MCF 10A (cell line): ENCODE results near the gene PCNX1. TPM values are rescaled to one million over a fixed set of nuclear protein-coding genes. Genes with fewer than 3 reads are reported as not detected.

ENCODE experiments used
- BruUV-seq: library from RNA; stranded (reverse); fragments of 400-500 nt; replicated peaks from 2 replicates; lab custom pipeline; 2021; lab: Mats Ljungman, UMichigan
- CTCF ChIA-PET: fragments of 300-600 bp; sonication (Branson Sonifier 250); formaldehyde crosslinking; extraction: SDS; loops from one replicate; lab custom pipeline; 2021; ENCODE audit warnings: antibody characterized with exemption, inconsistent platforms; lab: Yijun Ruan, JAX
- POLR2A ChIA-PET: fragments of 300-600, 350-650 bp; sonication (Branson Sonifier 250); formaldehyde crosslinking; extraction: SDS; loops from one replicate; lab custom pipeline; 2020; ENCODE audit warnings: antibody characterized with exemption, inconsistent platforms; lab: Yijun Ruan, JAX
- DNase-seq: peaks from one replicate; pipeline ENCODE4 v3.0.0-alpha.2; 2018; ENCODE audit not compliant: unreplicated experiment
- H3K27ac Mint-ChIP-seq: one replicate; pipeline ENCODE4 v1.8.0; 2022; ENCODE audit warnings: mild to moderate bottlenecking, low read depth, mixed read lengths; ENCODE audit not compliant: unreplicated experiment
- H3K27me3 Mint-ChIP-seq: one replicate; pipeline ENCODE4 v1.8.0; 2022; ENCODE audit warnings: mixed read lengths; ENCODE audit not compliant: insufficient read depth, unreplicated experiment
- H3K36me3 Mint-ChIP-seq: one replicate; pipeline ENCODE4 v1.8.0; 2022; ENCODE audit warnings: mild to moderate bottlenecking, moderate library complexity, mixed read lengths; ENCODE audit not compliant: insufficient read depth, unreplicated experiment
- H3K4me1 Mint-ChIP-seq: one replicate; pipeline ENCODE4 v1.8.0; 2022; ENCODE audit warnings: mixed read lengths; ENCODE audit not compliant: insufficient read depth, unreplicated experiment
- H3K4me3 Mint-ChIP-seq: one replicate; pipeline ENCODE4 v1.8.0; 2022; ENCODE audit warnings: mild to moderate bottlenecking, moderate library complexity, mixed read lengths; ENCODE audit not compliant: unreplicated experiment
- H3K9me3 Mint-ChIP-seq: one replicate; pipeline ENCODE4 v1.8.0; 2022; ENCODE audit warnings: mixed read lengths; ENCODE audit not compliant: unreplicated experiment
- intact Hi-C: fragments of 100-400 bp; cut with micrococcal nuclease; formaldehyde crosslinking; loops from 2 replicates; pipeline ENCODE4 v1.14.1; 2022
- total RNA-seq: library from RNA; stranded (reverse); gene quantifications from 2 replicates; pipeline ENCODE4 v1.2.3, GENCODE V29; 2022
- TF ChIP-seq, protein P1 (sequence below): fragments of 200-600 bp; IDR thresholded peaks from one replicate; pipeline ENCODE4 v1.8.0; 2022; ENCODE audit warnings: antibody characterized with exemption, mild to moderate bottlenecking; ENCODE audit not compliant: unreplicated experiment

PCNX1 gene
- total RNA-seq, 1 experiment from 2014 or later, result 55.6 TPM

DNA sequence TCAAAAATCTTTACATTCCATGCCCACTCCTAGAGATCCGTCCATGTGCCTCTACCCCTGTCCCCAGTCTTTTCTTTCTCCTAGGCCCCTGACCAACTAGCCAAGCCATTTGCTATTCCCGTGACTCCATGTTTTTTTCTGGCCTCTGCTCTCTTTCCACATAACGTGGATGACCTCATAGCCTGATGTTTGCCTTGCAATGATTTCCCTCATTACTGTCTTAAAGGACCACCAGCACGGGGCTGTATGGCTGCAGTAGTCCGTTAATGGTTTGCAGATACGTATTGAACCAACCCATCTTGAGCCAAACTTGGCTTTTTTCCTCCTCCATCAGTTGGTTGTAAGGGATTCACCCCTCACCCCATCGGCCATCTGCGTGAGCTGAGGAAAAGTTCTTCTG, 226.0 kb downstream of the PCNX1 start:
- ChIA-PET POLR2A (interaction anchor here (0.5 to 0.9 kb wide), 2 partner anchors 10 to 731 kb away, joined by 3 to 4 read pairs; no protein-coding TSS in a partner anchor), CTCF (interaction anchor here (0.7 to 12.2 kb wide), 4 partner anchors 15 to 620 kb away, joined by 3 to 156 read pairs (median 3); no protein-coding TSS in a partner anchor)
- DNase-seq, result no peak
- H3K4me1 Mint-ChIP-seq, result peaks cover under 1% of the 10 kb centered on the region
- H3K27ac Mint-ChIP-seq, result no peak overlapping the region
- H3K4me3 Mint-ChIP-seq, result no peak overlapping the region
- H3K9me3 Mint-ChIP-seq, result no peaks in the 10 kb centered on the region
- TF ChIP-seq, protein P1, sequence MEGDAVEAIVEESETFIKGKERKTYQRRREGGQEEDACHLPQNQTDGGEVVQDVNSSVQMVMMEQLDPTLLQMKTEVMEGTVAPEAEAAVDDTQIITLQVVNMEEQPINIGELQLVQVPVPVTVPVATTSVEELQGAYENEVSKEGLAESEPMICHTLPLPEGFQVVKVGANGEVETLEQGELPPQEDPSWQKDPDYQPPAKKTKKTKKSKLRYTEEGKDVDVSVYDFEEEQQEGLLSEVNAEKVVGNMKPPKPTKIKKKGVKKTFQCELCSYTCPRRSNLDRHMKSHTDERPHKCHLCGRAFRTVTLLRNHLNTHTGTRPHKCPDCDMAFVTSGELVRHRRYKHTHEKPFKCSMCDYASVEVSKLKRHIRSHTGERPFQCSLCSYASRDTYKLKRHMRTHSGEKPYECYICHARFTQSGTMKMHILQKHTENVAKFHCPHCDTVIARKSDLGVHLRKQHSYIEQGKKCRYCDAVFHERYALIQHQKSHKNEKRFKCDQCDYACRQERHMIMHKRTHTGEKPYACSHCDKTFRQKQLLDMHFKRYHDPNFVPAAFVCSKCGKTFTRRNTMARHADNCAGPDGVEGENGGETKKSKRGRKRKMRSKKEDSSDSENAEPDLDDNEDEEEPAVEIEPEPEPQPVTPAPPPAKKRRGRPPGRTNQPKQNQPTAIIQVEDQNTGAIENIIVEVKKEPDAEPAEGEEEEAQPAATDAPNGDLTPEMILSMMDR, result no peak
- no TSS peak for BruUV-seq
- peaks cover 4% of the 10 kb centered on the region for H3K36me3 Mint-ChIP-seq
- intact Hi-C loops, result no loop called here
- no peaks in the 10 kb centered on the region for H3K27me3 Mint-ChIP-seq

- intact Hi-C loops, result no loop called here
- H3K4me1 Mint-ChIP-seq, result peaks cover 7% of the 10 kb centered on the region
- TF ChIP-seq, protein P1, result no peak
- ChIA-PET POLR2A (no interaction called here), CTCF (interaction anchor here (0.7 to 12.2 kb wide), 2 partner anchors 618 to 1610 kb away, joined by 4 to 156 read pairs; no protein-coding TSS in a partner anchor)
- no peaks in the 10 kb centered on the region for H3K9me3 Mint-ChIP-seq
- no peak overlapping the region for H3K27ac Mint-ChIP-seq
- H3K4me3 Mint-ChIP-seq, result no peak overlapping the region
- no TSS peak for BruUV-seq
- no peak for DNase-seq
- peaks cover 4% of the 10 kb centered on the region for H3K36me3 Mint-ChIP-seq
- no peaks in the 10 kb centered on the region for H3K27me3 Mint-ChIP-seq
Observed at GRCh38 chr14:71135496-71135895, 228.2 kb downstream of the PCNX1 start.

DNA sequence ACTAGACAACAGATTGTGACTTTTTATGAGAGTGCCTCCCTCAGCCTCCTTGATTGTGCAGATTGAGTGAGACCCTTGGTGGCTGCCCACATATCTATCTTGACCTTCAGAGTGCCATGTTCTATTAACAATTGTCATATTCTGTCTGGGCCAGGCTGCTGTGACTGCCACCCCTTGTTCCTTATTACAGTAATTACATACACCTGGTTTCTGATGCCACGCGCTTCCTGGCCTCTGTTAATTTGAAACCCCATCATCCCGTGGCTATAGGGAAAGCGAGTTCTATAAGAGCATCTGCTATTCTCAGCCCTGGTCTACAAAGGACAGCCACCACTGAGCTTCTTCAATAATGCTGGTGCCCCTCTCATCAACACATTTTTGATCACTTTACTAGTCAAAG, 228.7 kb downstream of the PCNX1 start:
- CTCF ChIA-PET, result interaction anchor here (0.6 to 12.2 kb wide), 2 partner anchors 617 to 888 kb away, joined by 3 to 156 read pairs; no protein-coding TSS in a partner anchor
- no peak for DNase-seq
- H3K4me3 Mint-ChIP-seq, result no peak overlapping the region
- H3K27me3 Mint-ChIP-seq, result no peaks in the 10 kb centered on the region
- POLR2A ChIA-PET, result no interaction called here
- H3K4me1 Mint-ChIP-seq, result peaks cover 7% of the 10 kb centered on the region
- peaks cover 4% of the 10 kb centered on the region for H3K36me3 Mint-ChIP-seq
- intact Hi-C loops, result no loop called here
- H3K9me3 Mint-ChIP-seq, result no peaks in the 10 kb centered on the region
- H3K27ac Mint-ChIP-seq, result no peak overlapping the region
- TF ChIP-seq, protein P1, result no peak
- no TSS peak for BruUV-seq

GRCh38 chr14:71136386-71137060, 229.3 kb downstream of the PCNX1 start:
- BruUV-seq, result no TSS peak
- CTCF ChIA-PET, result interaction anchor here (0.5 to 12.2 kb wide), 7 partner anchors 16 to 1179 kb away, joined by 3 to 156 read pairs (median 7); no protein-coding TSS in a partner anchor
- POLR2A ChIA-PET, result no interaction called here
- intact Hi-C loops, result no loop called here
- DNase-seq, result no peak
- H3K36me3 Mint-ChIP-seq, result peaks cover 4% of the 10 kb centered on the region
- H3K27me3 Mint-ChIP-seq, result no peaks in the 10 kb centered on the region
- H3K4me1 Mint-ChIP-seq, result peaks cover 7% of the 10 kb centered on the region
- H3K9me3 Mint-ChIP-seq, result no peaks in the 10 kb centered on the region
- H3K27ac Mint-ChIP-seq, result peak overlapping the region; percentile 53
- no peak overlapping the region for H3K4me3 Mint-ChIP-seq
- TF ChIP-seq, protein P1, result no peak
